TTC549 (cell line): ENCODE results near the gene SLC4A7.
"Not testable (repeated sequence)": the region's sequence is repeated elsewhere in the genome, so short reads cannot be mapped to it uniquely, and the experiment has no call there.

ENCODE experiments used
- FAIRE-seq: peaks from 2 replicates; lab custom pipeline; 2012; peaks lifted over from hg19 to GRCh38; lab: Jason Lieb, UNC

SLC4A7 gene

DNA sequence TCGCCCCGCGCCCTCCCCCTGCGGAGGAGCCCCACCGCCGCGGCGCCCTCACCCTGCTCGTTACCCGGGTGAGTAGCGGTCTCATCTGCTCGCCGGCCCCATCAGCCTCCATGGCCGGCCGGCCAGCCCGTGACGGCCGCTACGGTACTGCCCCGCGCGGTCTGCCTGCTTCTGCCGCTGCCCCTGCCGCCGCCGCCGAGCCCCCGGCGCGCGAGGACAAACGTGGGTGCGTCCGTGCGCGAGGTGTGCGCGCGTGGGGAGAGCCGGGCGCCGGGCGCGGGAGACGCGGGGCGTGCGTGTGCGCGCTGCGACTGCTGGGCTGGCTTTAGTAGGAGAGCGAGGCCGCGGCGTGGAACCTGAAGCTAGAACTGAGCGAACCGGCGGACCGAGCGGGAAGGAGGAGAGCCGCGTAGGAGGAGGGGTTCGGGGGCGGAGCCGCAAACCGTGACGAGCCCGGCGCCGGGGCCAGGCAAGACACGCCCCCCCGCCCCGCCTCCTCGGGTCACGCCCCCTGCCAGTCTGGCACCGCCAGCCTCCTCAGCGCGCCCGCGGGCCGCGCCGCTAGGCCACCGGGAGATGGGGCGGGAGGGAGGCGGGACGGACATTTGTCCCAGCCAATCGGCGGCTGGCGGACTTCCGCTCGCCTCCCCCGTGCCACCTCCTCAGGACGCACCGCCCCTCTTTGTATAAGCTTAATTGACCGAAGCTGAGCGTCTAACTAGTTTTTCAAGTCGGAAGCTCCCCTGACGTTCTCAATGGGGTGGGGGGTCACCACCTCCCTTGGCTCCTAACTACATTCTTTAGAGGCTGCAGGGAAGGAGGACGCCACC, at the start of gene SLC4A7:
Gene SLC4A7, minus strand, starts transcription at position 370 of the 830 bp plus-strand sequence. Its CDS starts 258 bp downstream, at position 112.
- no peak for FAIRE-seq

DNA sequence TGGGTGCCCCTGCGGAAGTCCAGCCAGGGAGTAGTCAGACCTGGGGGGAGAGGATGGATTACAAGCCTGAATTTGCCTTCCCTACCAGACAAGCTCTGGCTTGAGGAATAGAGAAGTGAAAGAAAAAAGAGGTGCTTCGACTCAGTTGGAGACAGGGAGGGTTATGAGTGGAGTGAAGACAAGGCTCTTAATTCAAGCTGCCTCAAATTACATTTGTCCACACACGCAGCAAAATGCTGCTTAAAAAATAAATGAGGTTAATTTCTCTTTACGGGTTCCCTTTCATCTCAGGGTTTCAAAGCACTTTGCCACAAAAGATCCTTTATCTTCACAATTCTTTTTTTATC, 49.0 kb upstream of the SLC4A7 start:
- no peak for FAIRE-seq

DNA sequence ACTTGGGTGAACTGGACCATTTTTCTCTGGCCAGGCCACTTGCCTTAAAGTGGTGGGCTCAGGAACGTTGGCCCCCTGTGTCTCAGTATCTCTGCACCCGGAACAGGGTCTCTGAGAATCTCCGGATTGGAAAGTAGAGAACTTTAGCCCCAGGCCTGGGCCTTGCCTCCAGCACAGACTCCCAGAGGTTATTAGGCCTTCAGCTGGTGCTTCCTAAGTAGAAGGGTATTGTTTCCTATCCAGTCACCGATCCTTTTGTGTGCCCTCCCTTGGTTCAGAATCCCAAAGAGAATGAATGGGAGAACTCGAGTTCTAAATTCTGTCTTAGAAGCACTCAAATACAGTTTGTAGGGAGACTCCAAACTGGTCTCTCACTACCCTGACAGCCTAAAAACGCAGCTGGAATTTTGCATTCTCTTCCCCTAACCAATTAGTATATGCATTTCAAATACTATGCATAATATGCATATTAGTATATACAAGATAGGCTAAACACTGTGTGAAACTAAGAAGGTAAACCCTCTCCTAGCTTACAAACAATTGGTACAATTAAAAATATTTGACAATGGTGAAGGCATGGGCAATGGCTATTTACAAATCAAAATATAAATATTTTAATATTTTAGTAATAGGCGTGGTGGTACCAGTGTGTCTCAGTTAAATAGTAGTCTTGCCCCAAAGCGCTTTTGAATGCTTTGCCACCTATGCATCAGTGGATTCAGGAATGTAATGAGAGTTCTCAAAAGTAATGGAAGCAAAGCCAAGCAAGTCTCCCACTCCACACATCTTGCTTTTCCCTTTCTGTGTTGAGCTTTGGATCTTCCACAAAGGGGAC, 48.5 kb upstream of the SLC4A7 start:
- FAIRE-seq: no peak

- FAIRE-seq: not testable (repeated sequence)
Observed at GRCh38 chr3:27531193-27531751, 47.1 kb upstream of the SLC4A7 start.

DNA sequence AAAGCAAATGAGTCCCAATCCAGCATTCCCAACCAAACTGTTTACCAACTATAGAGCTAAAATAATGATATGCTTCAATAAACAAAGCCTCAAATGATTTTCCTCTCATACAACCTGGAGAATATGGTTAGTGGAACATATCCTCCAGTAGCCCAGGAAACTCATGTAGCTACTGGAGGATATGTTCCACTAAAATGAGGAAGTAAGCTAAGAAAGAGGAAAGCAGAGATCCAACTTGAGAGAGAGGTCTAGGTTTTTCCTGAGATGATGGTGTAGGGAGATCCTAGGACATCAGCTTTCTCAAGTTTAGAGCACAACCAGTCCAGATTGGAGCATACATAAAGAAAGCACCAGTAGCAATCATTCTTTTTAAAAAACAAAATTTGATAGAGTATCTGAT, 44.6 kb upstream of the SLC4A7 start:
- no peak for FAIRE-seq

DNA sequence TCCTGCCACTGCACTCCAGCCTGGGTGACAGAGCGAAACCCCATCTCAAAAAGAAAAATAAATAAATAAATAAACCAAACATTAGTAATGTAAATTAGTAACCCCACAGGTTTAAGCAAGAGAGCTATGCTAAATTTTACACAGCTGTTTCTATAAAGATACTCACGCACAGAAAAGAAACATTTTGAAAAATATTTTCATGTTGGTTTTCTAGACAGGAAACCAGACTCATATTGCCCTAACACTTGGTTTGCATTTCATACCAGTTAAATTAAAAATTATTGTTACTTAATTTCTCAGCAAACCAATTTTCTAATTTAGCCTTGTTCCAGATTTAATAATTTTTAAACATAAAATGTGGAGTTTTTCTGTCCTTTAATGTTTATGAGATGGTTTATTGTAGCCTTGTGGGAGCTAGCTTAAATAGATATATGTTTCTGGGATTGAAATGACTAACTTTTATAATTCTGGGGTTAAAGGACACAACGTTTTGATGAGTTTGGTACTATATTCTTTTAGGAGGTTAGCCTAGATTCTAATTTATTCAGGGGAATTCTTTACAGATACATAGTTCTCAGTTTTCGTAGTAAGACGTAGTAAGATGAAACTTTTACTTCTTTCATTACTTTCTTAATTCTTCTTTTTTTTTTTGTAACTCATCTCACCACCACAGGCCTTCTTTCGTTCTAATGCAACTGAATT, 42.6 kb upstream of the SLC4A7 start:
- no peak for FAIRE-seq

DNA sequence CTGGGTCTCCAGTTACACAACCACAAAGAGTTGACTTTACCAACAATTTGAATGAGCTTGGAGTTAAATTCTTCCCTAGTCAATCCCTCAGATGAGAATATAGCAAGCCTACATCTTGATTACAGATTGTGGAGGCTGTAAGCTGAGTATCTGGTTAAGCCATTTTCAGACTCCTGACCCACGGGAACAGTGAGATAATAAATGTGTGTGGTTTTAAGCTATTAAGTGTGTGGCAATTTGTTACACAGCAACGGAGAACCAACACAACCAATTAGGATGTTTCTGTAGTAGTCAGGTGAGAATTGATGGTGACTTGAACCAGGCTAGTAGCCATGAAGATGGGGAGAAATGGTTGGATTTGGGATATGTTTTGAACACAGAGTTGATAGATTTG, 37.7 kb upstream of the SLC4A7 start:
- FAIRE-seq: no peak

DNA sequence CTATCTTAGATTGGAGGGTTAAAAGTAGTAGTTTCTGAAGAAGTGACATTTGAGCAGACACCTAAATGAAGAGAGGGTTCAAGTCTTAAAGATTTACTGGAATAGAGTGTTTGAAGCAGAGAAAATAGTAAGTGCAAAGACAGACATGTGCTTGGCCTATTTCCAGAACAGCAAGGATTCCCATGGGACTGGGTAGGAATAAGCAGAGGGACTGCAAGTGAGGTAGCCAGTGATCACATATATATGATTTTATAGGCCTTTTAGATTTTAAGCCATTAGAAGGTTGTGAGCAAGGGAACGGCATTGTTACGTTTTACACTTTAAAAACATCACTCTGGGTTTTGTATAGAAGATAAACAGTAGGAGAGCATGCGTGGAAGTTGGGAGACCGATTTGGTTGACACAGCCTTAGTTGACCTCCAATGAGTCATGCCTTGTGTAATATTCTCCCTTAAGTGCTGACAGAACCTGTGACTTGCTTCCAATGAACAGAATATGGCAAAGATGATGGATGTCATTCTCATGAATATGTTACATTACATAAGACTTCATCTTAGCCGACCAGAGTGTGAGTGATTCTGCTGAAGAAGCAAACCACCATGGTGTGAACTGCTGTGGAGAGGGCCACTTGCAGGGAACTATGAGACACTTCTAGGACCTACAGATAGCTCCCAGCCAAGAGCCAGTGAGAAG, 37.1 kb upstream of the SLC4A7 start:
- FAIRE-seq: no peak

GRCh38 chr3:27511724-27512422, 27.7 kb upstream of the SLC4A7 start:
- FAIRE-seq: no peak

GRCh38 chr3:27509376-27509775, 25.2 kb upstream of the SLC4A7 start:
- no peak for FAIRE-seq

DNA sequence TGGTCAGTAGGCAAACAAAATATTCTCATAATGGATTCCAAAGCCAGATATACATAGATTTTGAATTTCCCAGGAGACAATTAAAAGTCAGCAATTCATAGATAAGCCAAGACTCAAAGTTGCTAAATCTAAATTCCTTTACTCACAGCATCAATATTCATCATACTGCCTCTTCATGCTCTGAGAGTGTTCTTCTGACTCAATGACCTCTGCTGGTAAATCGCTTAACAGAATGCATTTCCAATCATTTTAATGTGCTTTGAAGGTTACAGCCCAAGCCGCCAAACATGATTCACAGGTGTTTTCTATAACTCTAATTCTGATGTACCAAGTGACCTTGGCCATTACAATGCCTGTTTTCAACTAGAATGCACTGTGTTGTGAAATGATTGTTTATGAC, 24.2 kb upstream of the SLC4A7 start:
- no peak for FAIRE-seq

DNA sequence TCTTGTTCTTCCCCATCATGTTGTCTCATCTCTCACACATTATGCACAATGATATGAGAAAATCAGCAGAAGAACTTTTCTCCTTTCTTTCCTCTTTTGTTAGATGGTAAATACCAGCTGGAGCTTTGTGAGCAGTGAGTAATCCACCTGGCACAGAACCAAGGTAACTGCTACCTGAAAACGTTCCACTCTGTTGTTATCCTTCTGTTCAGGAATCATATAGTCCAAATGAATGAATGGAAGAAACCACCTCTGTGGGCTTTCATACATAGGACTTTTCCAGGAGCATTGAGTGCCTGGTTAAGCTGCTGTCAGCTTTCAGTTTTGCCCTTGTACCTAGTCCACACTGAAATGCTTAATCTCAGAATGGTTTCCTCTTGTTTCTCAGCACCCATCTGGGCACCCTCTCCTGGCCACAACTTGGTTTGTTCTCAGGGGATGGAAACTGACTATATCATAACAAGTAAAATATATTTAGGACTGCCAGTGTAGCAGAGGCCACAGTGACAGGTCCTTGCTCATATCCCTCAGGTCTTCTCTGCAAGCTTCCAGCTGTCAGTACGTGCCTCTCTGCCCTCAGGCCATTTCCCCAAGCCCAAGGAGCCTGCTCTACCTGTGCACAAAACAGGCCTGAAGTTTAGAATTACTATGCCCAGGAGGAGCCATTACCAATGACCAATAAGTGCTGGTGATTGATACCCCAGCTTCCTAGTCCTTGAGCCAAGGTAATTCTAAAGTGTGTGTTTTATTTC, 23.5 kb upstream of the SLC4A7 start:
- FAIRE-seq: no peak

DNA sequence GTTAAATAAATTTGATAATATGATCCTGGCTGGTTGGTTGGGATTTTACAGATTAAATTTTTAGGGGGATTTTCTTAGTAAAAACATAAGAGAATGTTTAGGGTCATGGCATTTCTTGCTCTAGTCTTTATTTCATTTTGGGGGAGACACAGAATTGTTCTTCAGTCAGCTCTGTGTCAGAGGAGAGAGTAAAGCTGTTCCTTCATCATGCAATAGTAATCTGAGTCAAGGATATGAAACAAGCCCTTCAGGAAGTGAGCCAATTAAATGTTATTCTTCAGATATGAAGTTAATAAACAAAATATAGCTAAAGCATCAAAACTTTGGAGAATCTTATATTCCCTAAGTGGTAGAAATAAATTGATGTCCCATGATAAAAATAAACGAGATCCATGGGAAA, 22.9 kb upstream of the SLC4A7 start:
- no peak for FAIRE-seq

DNA sequence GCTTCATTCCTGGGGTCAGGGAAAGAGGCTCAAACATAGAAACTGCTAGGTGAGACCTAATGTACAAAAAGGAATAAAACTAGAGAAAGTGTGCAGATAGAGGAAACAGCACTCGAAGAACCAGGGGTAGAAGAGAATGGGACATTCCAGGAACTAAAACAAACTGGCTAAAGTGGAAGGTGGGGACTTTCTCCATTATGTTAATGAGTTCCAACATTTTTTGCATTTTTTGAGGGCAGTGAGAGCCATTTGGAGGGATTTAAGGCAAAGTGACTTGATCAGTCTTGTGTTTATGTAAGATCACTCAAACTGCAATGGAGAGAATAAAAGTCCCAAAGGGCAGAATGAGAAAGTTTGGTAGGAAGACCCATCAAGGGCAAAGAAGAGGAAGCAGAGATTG, 20.6 kb upstream of the SLC4A7 start:
- FAIRE-seq: no peak

- no peak for FAIRE-seq
Observed at GRCh38 chr3:27503526-27503925, 19.3 kb upstream of the SLC4A7 start.

- FAIRE-seq: no peak
Observed at GRCh38 chr3:27501759-27502158, 17.6 kb upstream of the SLC4A7 start.

GRCh38 chr3:27500986-27501385, 16.8 kb upstream of the SLC4A7 start:
- FAIRE-seq: no peak

GRCh38 chr3:27500035-27500434, 15.9 kb upstream of the SLC4A7 start:
- no peak for FAIRE-seq

DNA sequence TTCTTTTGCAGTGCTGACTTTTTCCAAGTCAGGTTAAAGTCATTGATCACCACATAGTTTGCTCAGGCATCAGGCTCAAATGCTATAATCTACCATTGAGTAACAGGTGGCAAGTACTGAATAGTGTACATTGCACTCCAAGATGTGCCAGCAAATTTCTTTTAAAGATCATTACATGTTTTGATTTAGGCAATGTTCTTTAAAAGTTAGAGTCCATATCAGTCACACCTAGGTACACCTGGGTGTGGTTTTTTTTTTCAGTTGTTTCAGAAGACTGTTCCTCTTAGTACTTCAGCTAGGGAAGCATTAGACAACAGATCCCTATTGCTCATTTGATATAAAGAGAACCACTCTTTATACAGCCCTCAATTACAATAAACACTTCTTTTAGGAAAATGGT, 10.6 kb upstream of the SLC4A7 start:
- no peak for FAIRE-seq

- no peak for FAIRE-seq
Observed at GRCh38 chr3:27488821-27489220, 4.6 kb upstream of the SLC4A7 start.

GRCh38 chr3:27487383-27487782, 3.2 kb upstream of the SLC4A7 start:
- no peak for FAIRE-seq
